NCI-H2029 treated with DMSO at 0.1 percent for 48 hours (cell line): ENCODE measurements around the gene PDE8B.

Experiments used
- DNase-seq: peaks from one replicate; lab custom pipeline; 2025; lab: John Stamatoyannopoulos, UW

The PDE8B gene

GRCh38 chr5:77325921-77326541 lies 115.6 kb downstream of the PDE8B start:
- DNase-seq = no peak

- no peak for DNase-seq
Measured at GRCh38 chr5:77326986-77327734, 116.7 kb downstream of the PDE8B start.

GRCh38 chr5:77328930-77329647 lies 118.6 kb downstream of the PDE8B start:
- no peak for DNase-seq

DNA sequence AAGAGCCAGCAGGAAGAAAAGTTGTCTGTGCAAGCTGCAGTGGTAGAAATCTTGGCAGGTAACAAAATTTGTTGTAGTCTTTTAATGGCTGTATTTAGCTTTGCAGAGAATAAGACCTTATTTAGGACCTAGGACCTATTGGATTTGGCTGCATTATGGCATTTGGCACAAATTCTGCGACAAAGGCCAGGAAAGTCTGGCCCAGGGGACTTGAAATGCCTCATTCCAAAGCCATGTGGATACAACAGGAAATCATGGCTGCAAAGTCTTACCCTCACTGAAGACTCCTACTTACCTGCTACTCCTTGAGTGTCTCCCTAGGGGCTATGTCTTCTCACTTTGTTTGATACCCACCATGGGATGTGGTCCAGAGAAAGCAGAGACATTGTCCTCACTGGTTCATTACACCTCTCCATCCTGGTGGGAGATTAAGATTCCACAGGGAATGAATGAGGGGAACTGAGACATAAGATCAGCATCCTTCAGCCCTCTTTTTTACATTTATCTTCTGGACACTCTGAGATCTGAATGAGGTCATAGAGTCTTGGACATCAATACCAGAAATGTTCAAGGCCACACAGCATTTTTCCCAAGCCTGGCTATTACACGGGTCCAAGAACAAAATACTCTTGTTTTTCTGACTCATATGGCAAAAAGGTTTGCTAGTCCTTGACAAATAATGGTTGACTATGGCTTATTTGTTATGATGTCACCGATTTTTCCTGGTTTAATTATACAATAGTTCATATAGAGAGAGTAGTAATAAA lies 119.4 kb downstream of the PDE8B start:
- no peak for DNase-seq

GRCh38 chr5:77333036-77333435 lies 122.6 kb downstream of the PDE8B start:
- DNase-seq = no peak

- DNase-seq = no peak
Measured at GRCh38 chr5:77333451-77334123, 123.1 kb downstream of the PDE8B start.

DNA sequence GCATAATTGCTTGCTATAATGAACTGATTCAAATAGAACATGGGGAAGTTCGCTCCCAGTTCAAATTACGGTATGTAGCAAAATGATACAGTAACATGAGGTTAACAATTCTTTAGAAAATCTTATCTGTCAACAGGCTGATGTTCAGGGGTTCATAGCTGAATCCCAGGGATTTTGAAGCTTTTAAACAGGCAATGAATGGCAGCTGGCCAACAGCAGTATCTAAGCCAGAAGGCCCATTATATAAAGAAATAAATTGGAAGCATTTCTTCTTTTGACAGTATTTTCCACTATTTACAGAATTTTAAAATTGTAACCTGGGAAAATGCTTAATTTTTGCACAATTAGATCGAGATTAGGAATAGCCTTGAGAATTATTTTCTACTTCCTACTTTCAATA lies 126.8 kb downstream of the PDE8B start:
- DNase-seq = no peak

GRCh38 chr5:77337686-77338085 lies 127.2 kb downstream of the PDE8B start:
- no peak for DNase-seq

- DNase-seq = no peak
Measured at GRCh38 chr5:77339337-77339890, 128.9 kb downstream of the PDE8B start.

GRCh38 chr5:77343165-77343564 lies 132.7 kb downstream of the PDE8B start:
- no peak for DNase-seq

- no peak for DNase-seq
Measured at GRCh38 chr5:77347435-77348098, 137.1 kb downstream of the PDE8B start.

- no peak for DNase-seq
Measured at GRCh38 chr5:77353251-77353650, 142.8 kb downstream of the PDE8B start.

DNA sequence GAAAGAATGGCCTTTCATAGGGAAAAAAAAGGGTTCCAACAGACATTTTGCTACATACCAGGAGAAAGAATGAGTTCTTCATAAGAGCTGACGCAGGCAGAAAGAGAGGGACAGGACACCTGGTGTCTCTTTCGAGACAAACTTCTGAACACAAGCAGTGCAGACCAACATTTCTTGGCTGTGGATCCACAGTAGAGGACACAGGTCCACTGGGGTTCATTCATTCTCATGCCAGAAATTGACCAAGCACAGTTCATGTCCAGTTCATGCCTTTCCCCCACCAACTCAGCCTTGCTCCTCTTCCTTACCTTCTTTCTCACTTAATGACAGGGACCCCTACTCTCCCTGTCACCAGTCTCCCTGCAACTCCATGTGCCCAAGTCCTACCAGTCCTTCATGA lies 144.0 kb downstream of the PDE8B start:
- DNase-seq = no peak

GRCh38 chr5:77355080-77355479 lies 144.6 kb downstream of the PDE8B start:
- DNase-seq = peak; percentile 70

DNA sequence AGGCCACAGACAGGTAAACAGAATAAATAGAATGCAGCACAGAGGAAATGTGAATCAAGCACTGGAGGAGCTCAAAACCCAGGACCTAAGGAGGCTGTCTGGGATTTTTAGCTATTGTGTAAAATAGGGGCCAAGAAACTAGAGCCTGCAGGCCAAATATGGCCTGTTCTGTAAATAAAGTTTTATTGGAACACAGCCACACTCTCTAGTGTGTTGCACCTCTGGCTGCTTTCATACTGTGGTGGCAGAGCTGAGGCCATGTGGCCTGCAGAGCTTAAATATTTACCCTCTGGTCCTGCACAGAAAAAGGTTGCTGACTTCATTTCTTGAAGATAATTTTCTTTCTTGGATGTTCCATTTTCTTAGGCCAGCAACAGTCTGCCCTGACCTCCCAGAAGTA lies 145.3 kb downstream of the PDE8B start:
- peak; percentile 85 for DNase-seq

DNA sequence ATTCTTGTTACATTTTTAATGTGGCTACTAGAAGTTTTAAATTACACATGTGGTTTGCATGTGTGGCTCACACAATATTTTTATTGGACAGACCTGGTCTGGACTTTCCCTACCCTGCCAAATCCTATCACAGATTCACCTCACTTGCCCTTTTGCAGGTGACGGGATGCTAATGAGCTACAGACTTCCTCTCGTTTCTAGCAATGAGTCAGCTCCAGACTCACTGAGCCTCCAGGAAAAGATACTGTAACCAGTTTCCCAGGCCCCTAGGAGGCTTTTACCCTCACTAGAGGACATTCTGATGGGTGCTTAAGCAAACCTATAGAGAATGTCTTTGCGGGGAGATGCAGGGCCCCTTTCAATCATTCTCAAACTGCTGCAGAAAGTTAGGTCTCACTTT lies 146.3 kb downstream of the PDE8B start:
- DNase-seq = no peak

DNA sequence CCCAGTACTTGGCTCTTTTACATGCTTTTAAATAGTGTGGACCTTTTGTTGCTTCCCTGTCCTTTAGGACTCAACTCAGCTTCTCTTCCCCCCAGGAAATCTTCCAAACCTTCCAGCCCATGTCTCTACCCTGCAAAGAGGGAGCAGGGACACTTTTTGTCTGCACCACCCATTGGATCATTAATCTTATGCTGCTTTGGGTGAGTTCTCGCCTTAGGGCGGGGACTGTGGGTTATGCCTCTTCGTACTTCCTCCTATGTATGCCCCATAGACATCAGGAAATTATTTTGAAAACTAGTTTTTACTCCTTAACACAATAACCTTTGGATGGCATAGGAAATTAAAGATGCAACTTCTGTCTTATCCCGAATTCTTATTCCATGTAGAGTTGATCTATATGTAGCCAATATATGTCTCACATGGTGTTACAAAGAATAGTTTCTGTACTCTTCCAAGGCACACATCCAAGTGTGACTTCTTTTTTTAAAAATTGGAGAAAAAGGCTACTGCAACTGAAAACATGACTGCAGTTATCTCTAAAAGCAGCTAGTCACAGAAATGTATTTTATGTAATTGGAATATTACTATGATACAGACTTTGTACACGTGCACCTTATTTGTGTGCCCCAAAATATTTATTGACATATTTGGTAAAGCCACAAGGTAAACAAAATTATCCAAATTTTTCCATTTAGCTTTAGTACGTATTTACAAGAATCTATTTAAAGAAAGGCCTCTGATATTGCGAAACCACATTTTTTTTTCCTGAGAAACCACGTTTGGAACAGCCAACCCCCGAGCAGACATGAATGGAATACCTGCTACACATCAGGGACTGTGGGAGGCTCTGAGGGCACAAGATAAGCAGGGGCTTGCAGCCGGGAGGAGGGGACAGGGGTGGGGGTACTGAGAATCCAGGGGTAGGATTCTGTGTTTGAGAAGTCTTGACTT lies 148.1 kb downstream of the PDE8B start:
- no peak for DNase-seq

DNA sequence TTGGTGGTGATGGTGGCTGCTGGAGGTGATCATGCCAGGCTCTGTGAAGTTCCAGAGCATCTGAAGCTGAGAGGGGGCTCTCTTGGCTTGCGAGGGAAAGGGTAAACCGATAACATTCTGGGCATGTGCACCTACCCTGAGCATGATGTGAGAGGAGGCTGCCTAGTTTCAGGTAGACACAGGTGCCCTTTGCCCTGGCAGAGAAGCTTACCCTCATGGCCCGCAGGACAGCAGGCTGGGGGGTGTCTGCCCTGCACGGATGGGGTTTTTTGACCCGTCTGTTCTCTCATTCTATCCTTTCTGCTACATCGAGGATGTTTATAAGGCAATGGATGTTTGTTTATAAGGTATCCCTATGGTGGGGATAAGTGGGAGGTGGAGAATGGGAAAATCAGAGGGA lies 148.8 kb downstream of the PDE8B start:
- no peak for DNase-seq

GRCh38 chr5:77360381-77360780 lies 149.9 kb downstream of the PDE8B start:
- no peak for DNase-seq

DNA sequence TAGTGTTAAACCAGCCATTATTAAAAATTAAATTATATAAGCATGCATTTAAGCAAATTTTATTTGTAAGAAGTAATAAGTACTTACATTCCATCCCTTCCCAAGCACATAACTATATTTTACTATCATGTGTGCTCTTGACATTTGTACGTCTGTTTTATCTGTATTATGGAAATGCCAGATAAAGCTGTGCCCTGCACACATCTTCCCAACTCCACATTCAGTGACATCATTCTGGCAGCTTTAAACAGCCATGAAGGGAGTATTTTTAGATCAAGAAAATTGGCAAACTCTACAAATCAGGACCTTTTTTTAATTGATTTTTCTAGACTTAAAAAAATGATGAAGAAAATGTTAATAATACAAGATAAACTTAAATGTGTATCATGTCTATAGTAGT lies 150.5 kb downstream of the PDE8B start:
- DNase-seq = no peak
